ENCODE measurements around the gene PPP2R3A. TPM values are rescaled to one million over a fixed set of nuclear protein-coding genes. Genes with fewer than 3 reads are reported as not detected.
"Not testable (repeated sequence)": the region's sequence is repeated elsewhere in the genome, so short reads cannot be mapped to it uniquely, and the experiment has no call there.

The PPP2R3A gene
- total RNA-seq, 1 donor from 2014 or later: 10.5 TPM

GRCh38 chr3:136151219-136151618 lies 185.7 kb downstream of the PPP2R3A start:
- no peak for TF ChIP-seq CTCF (IDR thresholded peaks at IDR 0.05)
- Histone ChIP-seq H3K9me3 (no peaks in the 10 kb centered on the region), H3K4me3 (no peak overlapping the region), H3K27me3 (no peaks in the 10 kb centered on the region), H3K36me3 (peaks cover 8 to 13% of the 10 kb centered on the region in 2 donors), H3K4me1 (peaks cover 0 to 2% of the 10 kb centered on the region in 2 donors), H3K27ac (no peak overlapping the region)
- intact Hi-C loops (cut with DNase I): no loop called here
- DNase-seq (ENCODE audit: low spot score in 2 of 2): no peak

- no peak for TF ChIP-seq CTCF (IDR thresholded peaks at IDR 0.05)
- H3K4me1 ChIP-seq: peaks cover 0 to 2% of the 10 kb centered on the region in 2 donors
- no peak overlapping the region for H3K27ac ChIP-seq
- no peaks in the 10 kb centered on the region for H3K27me3 ChIP-seq
- intact Hi-C loops (cut with DNase I): no loop called here
- H3K4me3 ChIP-seq: no peak overlapping the region
- DNase-seq (ENCODE audit: low spot score in 2 of 2): no peak
- no peaks in the 10 kb centered on the region for H3K9me3 ChIP-seq
- H3K36me3 ChIP-seq: peaks cover 4 to 11% of the 10 kb centered on the region in 2 donors
Measured at GRCh38 chr3:136152176-136152843, 186.8 kb downstream of the PPP2R3A start.

- no peaks in the 10 kb centered on the region for H3K27me3 ChIP-seq
- H3K27ac ChIP-seq: no peak overlapping the region
- no peak for DNase-seq (ENCODE audit: low spot score in 2 of 2)
- H3K9me3 ChIP-seq: no peaks in the 10 kb centered on the region
- peaks cover 4 to 11% of the 10 kb centered on the region in 2 donors for H3K36me3 ChIP-seq
- H3K4me3 ChIP-seq: no peak overlapping the region
- peaks cover 0 to 2% of the 10 kb centered on the region in 2 donors for H3K4me1 ChIP-seq
- intact Hi-C loops (cut with DNase I): no loop called here
- TF ChIP-seq CTCF (IDR thresholded peaks at IDR 0.05): no peak
Measured at GRCh38 chr3:136152963-136153362, 187.4 kb downstream of the PPP2R3A start.

GRCh38 chr3:136161516-136161915 lies 196.0 kb downstream of the PPP2R3A start:
- no peak overlapping the region for H3K27ac ChIP-seq
- peaks cover 0 to 6% of the 10 kb centered on the region in 2 donors for H3K4me1 ChIP-seq
- H3K9me3 ChIP-seq: no peaks in the 10 kb centered on the region
- no peak for DNase-seq (ENCODE audit: low spot score in 2 of 2)
- H3K27me3 ChIP-seq: no peaks in the 10 kb centered on the region
- intact Hi-C loops (cut with DNase I): no loop called here
- H3K36me3 ChIP-seq: no peaks in the 10 kb centered on the region
- no peak overlapping the region for H3K4me3 ChIP-seq
- TF ChIP-seq CTCF (IDR thresholded peaks at IDR 0.05): no peak

- no peak for TF ChIP-seq CTCF (IDR thresholded peaks at IDR 0.05)
- H3K4me3 ChIP-seq: no peak overlapping the region
- DNase-seq (ENCODE audit: low spot score in 2 of 2): no peak
- no peaks in the 10 kb centered on the region for H3K27me3 ChIP-seq
- no peaks in the 10 kb centered on the region for H3K9me3 ChIP-seq
- H3K27ac ChIP-seq: no peak overlapping the region
- peaks cover 0 to 6% of the 10 kb centered on the region in 2 donors for H3K4me1 ChIP-seq
- H3K36me3 ChIP-seq: no peaks in the 10 kb centered on the region
- intact Hi-C loops (cut with DNase I): no loop called here
Measured at GRCh38 chr3:136162322-136162721, 196.8 kb downstream of the PPP2R3A start.

GRCh38 chr3:136163607-136164006 lies 198.1 kb downstream of the PPP2R3A start:
- H3K36me3 ChIP-seq; H3K27ac ChIP-seq; DNase-seq (ENCODE audit: low spot score in 2 of 2); H3K4me3 ChIP-seq; H3K4me1 ChIP-seq; H3K27me3 ChIP-seq; intact Hi-C loops (cut with DNase I); H3K9me3 ChIP-seq: not testable (repeated sequence)
